ENCODE measurements around the gene PTPN18.

DNA sequence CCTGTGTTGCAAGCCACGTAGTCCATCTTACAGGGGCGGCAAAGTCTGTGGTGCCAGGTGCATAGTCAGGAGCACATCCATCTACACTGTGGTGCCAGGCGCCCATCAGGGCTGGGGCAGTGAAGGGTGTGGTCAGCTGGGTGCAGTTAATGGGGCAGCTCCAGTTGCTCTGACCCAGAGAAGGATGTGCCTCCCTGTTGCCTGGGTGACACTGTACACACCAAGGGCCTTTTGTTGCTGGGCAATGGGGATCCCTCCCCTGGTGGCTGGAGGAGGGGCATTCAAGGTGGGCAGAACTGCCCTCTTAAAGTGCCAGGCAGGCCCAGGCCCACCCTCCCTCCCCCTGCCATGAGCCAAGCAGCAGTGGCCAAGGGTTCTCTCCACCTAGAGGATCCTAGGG is 41.5 kb upstream of the PTPN18 start:
- TF ChIP-seq CTCF (IDR thresholded peaks at IDR 0.05) = no peak
- TF ChIP-seq POLR2A (IDR thresholded peaks at IDR 0.05) = no peak
